HS-27A (cell line): ENCODE results near the gene INPP4A.

Experiments
- DNase-seq: peaks from one replicate; pipeline ENCODE4 v3.0.0-alpha.2; 2012; ENCODE audit warnings: low read depth, missing footprints

The INPP4A gene

GRCh38 chr2:98496750-98497493 lies 52.3 kb downstream of the INPP4A start:
- DNase-seq, result no peak

DNA sequence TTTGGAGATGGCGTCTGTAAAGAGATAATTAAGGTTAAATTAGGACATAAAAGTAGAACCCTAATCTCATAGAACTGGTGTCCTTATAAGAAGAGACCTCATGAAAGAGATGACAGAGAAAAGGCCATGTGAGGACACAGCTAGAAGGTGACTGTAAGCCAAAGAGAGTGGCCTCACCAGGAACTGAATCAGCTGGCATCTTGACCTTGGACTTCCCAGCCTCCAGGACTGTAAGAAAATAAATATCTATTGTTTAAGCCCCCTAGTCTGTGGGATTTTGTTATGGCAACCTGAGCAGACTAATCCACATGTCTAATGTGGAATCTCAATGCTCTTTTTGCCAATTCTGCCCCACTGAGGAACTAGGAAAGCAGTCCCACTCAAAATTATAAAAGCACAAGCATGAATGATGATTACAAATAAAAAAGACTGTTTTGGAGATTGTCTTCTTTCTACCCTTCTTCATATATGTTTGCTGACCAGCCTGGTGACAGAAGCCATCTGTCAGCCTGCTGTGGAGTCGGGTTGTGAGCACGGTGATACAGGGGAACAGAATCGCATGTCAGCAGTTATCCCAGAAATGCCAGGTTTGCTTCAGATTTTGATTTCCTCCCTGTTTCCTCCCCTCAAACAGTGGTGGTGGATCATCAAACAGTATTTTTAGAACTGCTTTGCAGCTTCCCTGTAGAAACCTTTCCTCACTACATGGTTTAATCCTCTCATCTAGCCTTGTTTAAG lies 54.2 kb downstream of the INPP4A start:
- DNase-seq, result no peak

- no peak for DNase-seq
These were observed 55.9 kb downstream of the INPP4A start for GRCh38 chr2:98500561-98500960.

DNA sequence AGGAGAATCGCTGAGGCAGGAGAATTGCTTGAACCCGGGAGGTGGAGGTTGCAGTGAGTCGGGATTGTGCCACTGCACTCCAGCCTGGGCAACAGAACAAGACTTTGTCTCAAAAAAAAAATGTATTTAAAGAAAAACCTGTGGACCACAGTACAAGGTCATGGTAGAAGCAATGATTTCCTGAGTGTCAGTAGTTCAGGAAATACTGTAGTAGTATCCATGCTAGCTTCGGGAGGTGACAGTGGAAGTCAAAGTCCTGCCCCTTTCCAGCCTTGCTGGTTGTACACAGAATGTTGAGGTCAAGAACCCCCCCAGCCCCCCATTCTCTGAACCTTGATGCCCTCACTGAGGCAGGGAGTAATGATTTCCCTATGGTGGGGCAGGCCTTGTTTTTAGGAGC lies 56.6 kb downstream of the INPP4A start:
- DNase-seq, result no peak

DNA sequence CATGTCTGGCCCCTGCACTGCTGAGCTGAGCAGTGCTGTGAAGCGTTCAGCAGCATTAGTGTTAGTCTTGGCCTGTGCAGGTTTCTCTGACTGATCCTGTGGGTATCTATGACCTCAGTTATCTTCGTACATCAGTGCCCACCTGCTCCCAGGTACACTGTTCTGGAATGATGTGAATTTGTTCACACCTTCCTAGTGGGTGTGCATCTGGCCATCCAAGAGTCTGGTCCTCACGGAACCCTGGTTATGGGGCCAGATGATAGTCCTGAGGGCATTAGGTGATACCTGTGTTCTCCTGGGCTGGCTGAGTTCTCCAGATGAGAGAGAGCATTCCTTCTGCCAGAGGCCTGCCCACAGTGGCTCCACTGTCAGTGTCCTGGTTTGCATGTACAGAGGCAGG lies 57.2 kb downstream of the INPP4A start:
- no peak for DNase-seq

GRCh38 chr2:98502556-98503335 lies 58.1 kb downstream of the INPP4A start:
- DNase-seq, result no peak

GRCh38 chr2:98503481-98504105 lies 58.9 kb downstream of the INPP4A start:
- no peak for DNase-seq

DNA sequence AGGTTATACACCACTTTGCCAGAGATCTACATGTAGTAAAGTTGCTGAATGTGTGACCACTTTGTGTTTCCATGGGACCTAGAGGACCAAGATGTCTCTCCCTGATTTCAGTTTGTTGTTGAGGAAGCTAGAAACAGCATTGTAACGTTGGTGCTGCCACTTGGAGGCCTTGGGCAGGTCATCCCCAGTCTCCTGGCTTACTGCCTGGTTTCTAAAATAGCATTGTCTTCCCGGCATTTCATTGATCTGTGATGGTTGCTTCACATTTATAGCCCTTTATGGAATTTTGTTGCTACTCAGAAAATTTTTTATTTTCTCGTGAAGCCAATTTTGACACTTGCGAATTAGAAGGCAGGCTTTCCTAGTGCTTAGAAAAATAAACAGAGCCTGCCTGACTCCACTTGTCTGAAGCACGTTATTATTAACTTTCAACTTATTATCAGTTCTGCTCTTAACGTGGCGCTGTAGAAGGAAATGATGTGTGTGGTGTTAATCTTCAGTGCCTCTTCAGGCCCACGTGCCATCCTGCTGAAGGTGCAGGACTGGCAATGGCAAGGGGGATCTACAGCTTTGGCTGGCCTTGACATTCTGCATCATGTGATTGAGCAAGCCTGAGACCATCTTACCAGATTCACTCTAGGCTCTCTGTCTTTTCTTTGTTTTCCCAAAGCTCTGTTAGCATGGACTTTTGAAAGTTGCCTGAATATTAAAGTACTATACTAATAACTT lies 59.9 kb downstream of the INPP4A start:
- DNase-seq, result no peak

GRCh38 chr2:98505311-98505808 lies 60.7 kb downstream of the INPP4A start:
- DNase-seq, result no peak

DNA sequence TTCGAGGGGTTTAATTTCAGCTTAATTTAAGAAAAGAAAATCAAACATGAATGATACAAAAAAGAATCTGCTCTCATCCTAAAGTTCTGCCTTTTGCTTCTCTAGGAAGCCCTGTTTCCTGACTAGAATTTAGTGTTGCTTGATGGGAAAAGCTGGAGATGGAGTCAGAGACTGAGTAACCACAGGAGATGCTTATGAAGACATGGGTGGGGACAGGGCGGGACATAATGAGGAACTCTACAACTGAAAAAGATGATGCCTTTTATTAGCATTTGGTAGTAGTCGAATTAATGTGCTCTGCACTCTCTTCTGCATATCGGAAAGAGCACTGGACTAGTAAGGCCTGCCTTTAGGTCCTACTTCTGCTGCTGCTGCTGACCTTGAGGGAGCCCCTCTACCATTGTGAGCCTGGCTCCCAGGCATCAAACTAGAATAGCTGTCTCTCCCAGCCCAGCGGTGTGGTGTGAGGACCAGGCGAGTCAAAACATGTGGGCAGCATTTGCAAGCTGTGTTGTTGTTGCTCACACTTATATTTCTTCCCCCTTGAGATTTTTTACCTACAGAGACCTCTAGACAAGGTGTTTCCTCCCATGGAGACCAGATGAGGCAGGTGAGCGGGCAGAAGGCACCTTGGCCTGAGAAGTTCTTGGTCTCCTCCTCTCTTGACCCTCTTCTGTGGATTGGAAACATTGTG lies 61.5 kb downstream of the INPP4A start:
- DNase-seq, result no peak

- no peak for DNase-seq
These were observed 62.2 kb downstream of the INPP4A start for GRCh38 chr2:98506881-98507280.

GRCh38 chr2:98507461-98507860 lies 62.8 kb downstream of the INPP4A start:
- no peak for DNase-seq

DNA sequence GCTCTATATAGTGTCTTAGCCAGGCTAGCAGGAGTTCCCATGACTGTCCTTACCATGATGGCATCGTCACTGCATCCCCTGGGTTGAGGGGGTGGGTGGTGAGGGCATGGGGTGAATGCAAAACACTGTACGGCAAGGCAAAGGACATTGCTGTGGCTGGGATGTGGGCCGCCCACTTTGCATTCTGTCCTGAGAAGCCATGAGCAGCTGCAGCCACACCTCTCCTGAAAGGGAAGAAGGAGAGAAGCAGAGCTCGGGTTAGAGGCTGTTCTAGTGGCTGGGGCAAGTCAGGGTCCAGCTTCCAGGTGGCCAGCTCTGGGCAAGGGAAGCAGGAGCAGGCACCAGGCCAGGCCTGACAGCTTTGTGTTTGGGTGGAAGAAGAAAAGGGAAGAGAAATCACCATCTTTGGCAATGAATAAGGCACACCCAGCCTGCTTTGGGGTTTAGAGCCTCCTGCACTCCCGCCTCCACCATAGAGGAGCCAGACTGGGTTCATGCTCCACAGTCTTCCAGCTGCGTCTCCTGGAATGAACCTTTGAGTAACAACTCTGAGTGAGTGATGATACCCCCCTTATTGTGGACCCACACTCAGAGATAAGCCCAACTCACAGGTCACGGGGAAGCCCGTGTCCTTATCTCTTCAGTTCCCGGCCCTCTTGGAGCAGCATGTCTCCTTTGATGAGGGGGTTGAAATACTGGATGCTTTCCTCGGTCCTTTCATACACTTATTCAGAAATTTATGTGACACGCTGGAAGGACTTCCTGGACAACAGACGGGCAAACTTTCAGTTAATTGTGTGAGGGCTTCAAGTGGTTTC lies 63.4 kb downstream of the INPP4A start:
- DNase-seq, result no peak

DNA sequence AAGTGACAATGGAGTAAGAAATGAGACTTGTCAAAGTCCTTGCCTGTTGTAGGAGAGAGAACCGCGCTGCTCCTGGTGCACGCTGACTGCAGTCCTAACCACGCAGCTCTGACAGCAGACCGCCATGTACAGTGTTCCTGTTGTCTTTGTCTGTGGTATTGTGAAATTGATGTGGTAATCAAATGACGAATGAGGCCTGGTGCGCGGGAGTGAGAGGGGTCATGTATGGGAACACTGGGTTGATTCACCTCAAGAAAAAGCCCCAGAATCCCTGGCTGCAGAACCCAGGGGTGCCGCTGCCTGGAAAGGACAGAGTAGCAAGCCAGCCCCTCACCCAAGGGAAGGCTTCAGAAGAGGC lies 64.0 kb downstream of the INPP4A start:
- no peak for DNase-seq

DNA sequence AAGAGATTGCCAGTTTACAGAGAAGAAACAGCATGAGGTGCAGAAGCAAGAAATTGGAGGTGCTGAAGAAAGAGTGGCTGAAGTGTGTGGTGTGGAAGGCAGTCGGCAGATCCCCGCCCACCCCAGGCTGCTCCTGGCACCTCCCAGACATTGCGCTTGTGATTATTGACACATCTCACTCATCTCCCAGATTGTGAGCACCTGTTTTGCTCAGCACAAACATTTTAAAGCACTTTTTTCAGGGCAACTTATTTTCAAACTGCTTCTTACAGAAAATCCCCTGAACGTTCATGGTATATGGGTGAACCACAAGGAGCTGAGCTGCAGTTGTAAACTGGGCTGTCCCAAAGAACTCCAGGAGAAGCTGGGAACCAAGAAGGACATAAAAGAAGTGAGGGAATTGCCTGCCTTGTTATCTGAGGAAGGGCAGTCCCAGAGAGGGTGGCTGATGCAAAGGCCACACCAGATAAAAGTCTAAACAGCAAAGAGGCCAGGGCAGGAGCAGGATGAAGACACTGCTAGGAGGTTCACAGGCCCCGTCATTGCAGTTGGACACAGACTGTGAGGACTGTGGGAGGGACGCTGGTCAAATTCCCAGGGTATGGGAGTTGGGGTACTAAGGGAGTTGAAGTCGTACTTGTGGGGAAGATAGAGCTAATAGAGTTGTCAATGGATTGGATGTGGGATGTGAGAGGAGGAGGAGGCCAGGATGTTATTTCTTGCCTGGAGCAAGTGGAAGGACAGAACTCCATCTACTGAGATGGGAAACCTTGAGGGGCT lies 65.1 kb downstream of the INPP4A start:
- no peak for DNase-seq

GRCh38 chr2:98510322-98510662 lies 65.6 kb downstream of the INPP4A start:
- DNase-seq, result no peak

- DNase-seq, result no peak
These were observed 67.3 kb downstream of the INPP4A start for GRCh38 chr2:98511981-98512380.

DNA sequence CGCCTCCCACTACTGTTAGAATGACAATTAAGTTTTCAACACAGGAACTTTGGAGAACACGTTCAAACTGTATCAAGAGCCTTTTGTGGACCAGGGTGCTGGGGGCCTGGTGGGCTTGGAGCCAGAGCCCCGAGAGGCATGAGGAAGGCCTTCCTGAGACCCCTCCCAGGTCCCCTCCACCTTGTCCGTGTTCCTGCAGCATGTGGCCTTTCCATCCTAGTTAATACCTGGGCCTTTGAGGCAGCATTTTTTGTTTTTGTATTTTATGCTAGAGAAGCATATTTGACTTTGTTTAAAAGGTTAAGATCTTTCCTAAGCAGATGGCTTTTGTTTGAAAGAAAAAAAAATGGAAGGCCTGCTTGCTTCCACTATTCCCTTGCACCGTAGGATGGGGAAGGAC lies 68.0 kb downstream of the INPP4A start:
- no peak for DNase-seq

DNA sequence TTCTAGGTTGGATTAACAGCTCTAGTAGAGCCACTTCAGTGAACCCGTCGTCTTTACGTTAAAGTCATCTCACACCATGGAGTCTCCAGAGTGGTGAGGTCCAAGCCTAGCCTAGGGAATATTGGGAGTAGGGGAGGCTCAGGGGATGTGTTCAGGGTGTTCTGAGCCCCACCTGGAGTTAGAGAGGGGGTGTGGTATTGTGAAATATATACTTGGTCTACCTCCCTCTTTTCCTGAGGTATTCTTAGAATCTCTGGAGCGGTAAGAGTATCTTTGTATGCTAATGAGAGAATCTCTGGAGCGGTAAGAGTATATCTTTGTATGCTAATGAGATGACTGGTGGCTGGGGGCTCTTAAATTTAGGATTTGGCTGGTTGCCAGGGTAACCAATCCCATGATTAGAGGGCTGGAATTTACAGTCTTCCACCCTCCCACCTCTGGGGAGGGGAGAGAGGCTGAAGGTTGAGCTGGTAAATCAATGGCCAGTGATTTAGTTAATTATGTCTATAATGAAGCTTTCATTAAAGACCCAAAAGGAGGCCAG lies 69.5 kb downstream of the INPP4A start:
- DNase-seq, result no peak
